Smooth muscle cell (in vitro differentiated cells): ENCODE data around the gene PANX1. TPM values are rescaled to one million over a fixed set of nuclear protein-coding genes. Genes with fewer than 3 reads are reported as not detected.

Experiments used
- DNase-seq: peaks from one replicate; lab custom pipeline; 2025; ENCODE audit not compliant: unreplicated experiment; lab: John Stamatoyannopoulos, UW
- H2AFZ ChIP-seq: fragments of 200-600 bp; sonication (generic); 2 replicates; pipeline ENCODE4 v1.6.0; 2016; ENCODE audit warnings: antibody characterized with exemption, low read depth, mild to moderate bottlenecking
- H3F3A ChIP-seq: fragments of 200-600 bp; sonication (generic); 2 replicates; pipeline ENCODE4 v1.6.0; 2017; ENCODE audit warnings: antibody characterized with exemption, low read depth
- H3K27ac ChIP-seq: fragments of 200-600 bp; sonication (generic); 2 replicates; pipeline ENCODE4 v1.5.1; 2016; ENCODE audit warnings: low read depth, mild to moderate bottlenecking
- H3K27me3 ChIP-seq: fragments of 200-600 bp; sonication (generic); 2 replicates; pipeline ENCODE4 v1.6.1; 2016; ENCODE audit warnings: low read depth, mild to moderate bottlenecking
- H3K36me3 ChIP-seq: fragments of 200-600 bp; sonication (generic); 2 replicates; pipeline ENCODE4 v1.5.1; 2016; ENCODE audit warnings: low read depth
- H3K4me1 ChIP-seq: fragments of 200-600 bp; sonication (generic); 2 replicates; pipeline ENCODE4 v1.5.1; 2016; ENCODE audit warnings: low read depth
- H3K4me2 ChIP-seq: fragments of 200-600 bp; sonication (generic); 2 replicates; pipeline ENCODE4 v1.6.0; 2016; ENCODE audit warnings: mild to moderate bottlenecking
- H3K4me3 ChIP-seq: fragments of 200-600 bp; sonication (generic); 2 replicates; pipeline ENCODE4 v1.5.1; 2016; ENCODE audit warnings: mild to moderate bottlenecking
- H3K79me2 ChIP-seq: fragments of 200-600 bp; sonication (generic); 2 replicates; pipeline ENCODE4 v1.6.0; 2016; ENCODE audit warnings: low read depth, mild to moderate bottlenecking
- H3K9ac ChIP-seq: fragments of 200-600 bp; sonication (generic); 2 replicates; pipeline ENCODE4 v1.6.0; 2016; ENCODE audit warnings: low read depth
- H3K9me3 ChIP-seq: fragments of 200-600 bp; sonication (generic); replicated peaks from 2 replicates; pipeline ENCODE4 v1.5.1; 2016; ENCODE audit warnings: low read depth
- H4K20me1 ChIP-seq: fragments of 200-600 bp; sonication (generic); 2 replicates; pipeline ENCODE4 v1.6.0; 2016; ENCODE audit warnings: low read depth
- CTCF ChIP-seq: fragments of 200-600 bp; sonication (generic); IDR thresholded peaks from 2 replicates; pipeline ENCODE4 v1.5.1; 2017; ENCODE audit warnings: borderline replicate concordance, mild to moderate bottlenecking, antibody characterized with exemption; ENCODE audit not compliant: insufficient read depth, poor library complexity, severe bottlenecking
- WGBS: methylation state at CpG from one replicate; pipeline ENCODE4 v1.1.7; 2016; ENCODE audit warnings: low lambda C conversion rate; 5-methylcytosine and 5-hydroxymethylcytosine counted together
- polyA plus RNA-seq: library from polyadenylated mRNA; unstranded; fragments of >200 nt; fragmentation: Nextera tagmentation; extraction: Ambion mirVana; gene quantifications from 2 replicates; pipeline ENCODE4 v1.2.1, GENCODE V29; 2016
- total RNA-seq: library from RNA; depleted of rRNA; stranded (reverse); fragments of >200 nt; gene quantifications from 2 replicates; pipeline ENCODE4 v1.2.3, GENCODE V29; 2014

PANX1 gene
- total and polyA plus RNA-seq, 2 experiments from 2014 or later, result 32.2 to 81.2 TPM

- no peak for TF ChIP-seq CTCF
- H3K4me2 ChIP-seq, result peak overlapping the region; percentile 37
- H2AFZ ChIP-seq, result no peak overlapping the region
- peaks cover 9% of the 10 kb centered on the region for H3K4me1 ChIP-seq
- peaks cover 3% of the 10 kb centered on the region for H3F3A ChIP-seq
- H3K27me3 ChIP-seq, result no peaks in the 10 kb centered on the region
- peaks cover 19% of the 10 kb centered on the region for H3K79me2 ChIP-seq
- no peak overlapping the region for H3K9ac ChIP-seq
- H3K4me3 ChIP-seq, result no peak overlapping the region
- no peaks in the 10 kb centered on the region for H3K9me3 ChIP-seq
- WGBS, result 76% methylated on average over 5 of the region's 5 CpGs
- H3K36me3 ChIP-seq, result peaks cover 13% of the 10 kb centered on the region
- H3K27ac ChIP-seq, result peak overlapping the region; percentile 4
- peaks cover 70% of the 10 kb centered on the region for H4K20me1 ChIP-seq
- DNase-seq, result no peak
These were observed 52.9 kb downstream of the PANX1 start for GRCh38 chr11:94181526-94181925.

- Histone ChIP-seq H3K4me2 (peak overlapping the region; percentile 37), H3K36me3 (peaks cover 13% of the 10 kb centered on the region), H3K9me3 (no peaks in the 10 kb centered on the region), H4K20me1 (peaks cover 65% of the 10 kb centered on the region), H3F3A (peaks cover 3% of the 10 kb centered on the region), H3K79me2 (peaks cover 16% of the 10 kb centered on the region), H3K9ac (no peak overlapping the region), H3K4me1 (peaks cover 9% of the 10 kb centered on the region), H3K4me3 (no peak overlapping the region), H2AFZ (no peak overlapping the region), H3K27me3 (no peaks in the 10 kb centered on the region), H3K27ac (no peak overlapping the region)
- TF ChIP-seq CTCF, result no peak
- WGBS, result 30% methylated on average over 2 of the region's 2 CpGs
- DNase-seq, result no peak
These were observed 53.3 kb downstream of the PANX1 start for GRCh38 chr11:94181943-94182342.

GRCh38 chr11:94183251-94183885 lies 54.7 kb downstream of the PANX1 start:
- peaks cover 13% of the 10 kb centered on the region for H3K36me3 ChIP-seq
- WGBS, result 82% methylated on average over 8 of the region's 8 CpGs
- no peak overlapping the region for H3K4me3 ChIP-seq
- peaks cover 54% of the 10 kb centered on the region for H4K20me1 ChIP-seq
- H3K79me2 ChIP-seq, result peaks cover 11% of the 10 kb centered on the region
- no peaks in the 10 kb centered on the region for H3K27me3 ChIP-seq
- H3K9me3 ChIP-seq, result no peaks in the 10 kb centered on the region
- H3K4me2 ChIP-seq, result no peak overlapping the region
- H3K27ac ChIP-seq, result no peak overlapping the region
- TF ChIP-seq CTCF, result no peak
- no peak overlapping the region for H3K9ac ChIP-seq
- peaks cover 9% of the 10 kb centered on the region for H3K4me1 ChIP-seq
- H3F3A ChIP-seq, result peaks cover 3% of the 10 kb centered on the region
- no peak overlapping the region for H2AFZ ChIP-seq
- DNase-seq, result no peak

- peaks cover 3% of the 10 kb centered on the region for H3F3A ChIP-seq
- H3K4me3 ChIP-seq, result no peak overlapping the region
- DNase-seq, result peak; percentile 4
These were observed 55.2 kb downstream of the PANX1 start for GRCh38 chr11:94183886-94184264.

More at GRCh38 chr11:94183886-94184264, 55.2 kb downstream of the PANX1 start:
- WGBS, result 22% methylated on average over 7 of the region's 7 CpGs
- H3K9me3 ChIP-seq, result no peaks in the 10 kb centered on the region
- H3K79me2 ChIP-seq, result peaks cover 11% of the 10 kb centered on the region
- H4K20me1 ChIP-seq, result peaks cover 49% of the 10 kb centered on the region
- H3K4me1 ChIP-seq, result peaks cover 9% of the 10 kb centered on the region
- TF ChIP-seq CTCF, result peak; percentile 75
- peak overlapping the region; percentile 78 for H3K27ac ChIP-seq
- H3K9ac ChIP-seq, result no peak overlapping the region
- H2AFZ ChIP-seq, result no peak overlapping the region
- H3K4me2 ChIP-seq, result no peak overlapping the region
- H3K36me3 ChIP-seq, result peaks cover 13% of the 10 kb centered on the region
- H3K27me3 ChIP-seq, result no peaks in the 10 kb centered on the region
